Activated CD4-positive, alpha-beta T cell treated with anti-CD3 and anti-CD28 coated beads, Interleukin-2, amount 50 U/mL, for 16 hours (primary cell): Measurements from ENCODE around the gene NFRKB.
"Not testable (repeated sequence)": the region's sequence is repeated elsewhere in the genome, so short reads cannot be mapped to it uniquely, and the experiment has no call there.

Source experiments
- DNase-seq: peaks from one replicate; pipeline ENCODE4 v3.0.0-alpha.2; 2020

The NFRKB gene

DNA sequence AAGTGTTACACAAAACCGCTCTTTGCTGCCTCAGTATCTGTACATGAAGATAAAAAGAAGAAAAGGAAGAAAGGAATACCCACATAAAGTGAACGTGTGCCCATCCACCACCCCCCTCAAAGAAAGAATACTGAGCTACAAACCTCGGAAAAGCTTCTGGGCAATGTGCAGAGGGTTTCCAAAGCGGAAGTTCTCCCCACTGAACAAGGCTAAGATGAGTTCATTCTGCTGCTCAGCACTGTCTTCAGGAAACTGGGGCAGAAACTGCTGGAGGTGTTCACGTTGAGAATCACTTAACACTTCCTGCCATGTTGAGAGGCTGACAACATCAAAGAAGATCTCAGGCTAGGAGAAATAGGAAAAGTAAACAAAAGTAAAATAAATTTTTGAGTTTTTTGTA is 6.9 kb downstream of the NFRKB start:
- DNase-seq: peak; percentile 50

DNA sequence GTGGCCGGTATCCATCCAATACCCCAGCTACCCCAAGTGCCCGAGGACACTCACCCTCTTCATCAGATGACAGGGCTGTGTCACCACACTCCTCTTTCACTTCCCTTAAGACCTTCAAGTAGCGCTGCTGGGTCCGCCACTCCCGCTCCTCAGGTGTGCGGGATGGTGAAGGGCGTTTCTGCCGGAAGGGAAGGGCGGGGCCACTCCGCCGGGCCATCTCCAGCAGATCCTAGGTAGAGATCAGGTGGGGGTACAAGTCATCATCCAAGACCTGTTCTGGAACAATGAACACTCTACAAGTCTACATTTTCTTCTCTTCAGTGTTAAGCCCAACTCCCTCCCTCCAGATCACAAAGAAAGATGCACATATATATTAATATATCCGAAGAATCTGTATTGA is 10.0 kb downstream of the NFRKB start:
- DNase-seq: no peak

DNA sequence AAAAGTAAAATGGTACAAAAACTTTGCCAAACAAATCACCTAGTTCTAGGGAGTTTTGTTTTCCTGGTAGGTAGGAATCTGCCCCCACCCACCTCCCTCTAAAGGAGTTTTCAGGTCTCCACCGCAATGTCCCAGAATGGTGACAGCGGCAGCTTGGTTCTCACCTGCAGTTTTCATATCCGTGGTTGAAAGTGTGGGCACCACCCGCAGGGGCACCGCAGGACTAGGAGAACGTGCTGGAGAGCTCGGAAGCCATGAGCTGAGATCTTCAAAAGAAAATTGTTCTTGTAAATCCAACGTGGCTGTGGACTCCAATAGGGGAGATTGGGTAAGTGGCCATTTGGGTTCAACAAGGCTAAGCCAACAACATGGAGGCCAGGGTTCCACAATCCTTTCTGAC is 10.8 kb downstream of the NFRKB start:
- no peak for DNase-seq

DNA sequence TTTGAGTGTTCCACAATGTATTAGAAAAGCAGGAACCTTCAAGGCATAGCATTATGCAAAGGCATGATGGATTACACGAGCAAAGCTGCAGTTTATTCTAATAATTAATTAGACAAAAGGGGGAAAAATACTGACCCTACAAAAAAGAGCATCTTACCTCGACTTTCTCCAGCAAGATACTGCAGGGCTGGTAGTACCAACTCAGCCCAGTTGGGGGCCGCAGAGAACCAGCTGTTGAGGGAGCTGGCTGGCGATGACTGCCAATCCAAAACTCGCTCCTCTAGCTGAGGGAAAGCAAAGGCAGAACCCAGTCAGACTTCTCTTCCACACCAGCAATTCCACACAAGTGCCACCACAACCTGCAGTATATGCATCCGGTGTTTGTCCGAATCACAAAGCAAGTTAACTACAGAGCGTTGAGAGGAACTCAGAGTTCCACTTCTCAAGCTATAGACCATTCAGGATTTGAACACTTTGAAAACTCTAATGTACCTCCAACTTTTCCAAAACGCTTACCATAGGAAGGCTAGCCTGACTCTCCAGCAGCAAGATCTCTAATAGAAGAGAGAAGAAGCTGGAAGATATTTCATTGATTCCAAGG is 13.7 kb downstream of the NFRKB start:
- DNase-seq: peak; percentile 28

DNA sequence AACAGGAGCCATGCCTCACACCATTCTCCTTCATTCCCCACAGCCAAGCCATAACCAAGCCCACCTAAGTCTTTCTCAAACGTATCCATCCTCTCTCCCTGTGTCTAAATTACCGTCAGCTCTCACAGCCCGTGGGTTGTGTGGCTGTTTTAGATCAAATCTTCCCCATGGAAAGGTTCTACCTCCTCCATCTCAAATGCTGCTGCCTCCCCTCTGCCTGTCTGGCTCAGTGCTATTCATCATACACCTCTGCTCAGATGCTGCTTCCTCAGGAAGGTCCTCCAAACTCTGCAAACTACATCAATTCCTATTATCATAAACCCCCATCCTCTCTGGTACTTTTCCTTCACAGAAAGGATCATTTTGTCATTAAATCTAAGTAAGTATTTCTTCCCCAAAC is 15.1 kb downstream of the NFRKB start:
- no peak for DNase-seq

DNA sequence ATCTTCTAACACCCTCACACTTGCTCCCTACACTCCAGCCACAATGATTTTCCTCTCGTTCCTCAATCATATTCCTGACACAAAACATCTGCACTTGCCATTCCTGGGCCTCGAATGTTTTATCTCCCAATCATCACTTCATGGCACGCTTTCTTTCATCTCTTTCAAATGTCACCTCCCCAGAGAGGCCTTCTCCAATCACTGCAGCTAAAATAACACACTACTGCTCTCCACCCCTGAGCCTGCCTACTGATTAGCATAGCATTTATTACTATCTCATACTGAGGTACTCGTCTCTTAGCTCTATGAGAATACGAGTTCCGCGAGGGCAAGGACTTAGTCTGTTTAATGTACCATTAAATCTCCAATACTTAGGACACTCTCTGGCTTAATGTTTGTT is 23.5 kb downstream of the NFRKB start:
- no peak for DNase-seq

DNA sequence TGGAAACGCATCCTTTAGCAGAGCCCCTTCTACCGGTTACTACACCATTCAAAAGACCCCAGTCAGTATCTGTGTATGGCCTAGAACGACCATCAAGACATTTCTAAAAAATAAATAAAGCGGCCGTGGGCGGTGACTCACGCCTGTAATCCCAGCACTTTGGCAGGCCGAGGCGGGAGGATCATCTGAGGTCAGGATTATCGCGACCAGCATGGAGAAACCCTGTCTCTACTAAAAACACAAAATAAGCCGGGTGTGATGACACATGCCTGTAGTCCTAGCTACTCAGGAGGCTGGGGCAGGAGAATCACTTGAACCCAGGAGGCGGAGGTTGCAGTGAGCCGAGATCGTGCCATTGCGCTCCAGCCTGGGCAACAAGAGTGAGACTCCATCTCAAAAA is 26.8 kb downstream of the NFRKB start:
- DNase-seq: not testable (repeated sequence)

DNA sequence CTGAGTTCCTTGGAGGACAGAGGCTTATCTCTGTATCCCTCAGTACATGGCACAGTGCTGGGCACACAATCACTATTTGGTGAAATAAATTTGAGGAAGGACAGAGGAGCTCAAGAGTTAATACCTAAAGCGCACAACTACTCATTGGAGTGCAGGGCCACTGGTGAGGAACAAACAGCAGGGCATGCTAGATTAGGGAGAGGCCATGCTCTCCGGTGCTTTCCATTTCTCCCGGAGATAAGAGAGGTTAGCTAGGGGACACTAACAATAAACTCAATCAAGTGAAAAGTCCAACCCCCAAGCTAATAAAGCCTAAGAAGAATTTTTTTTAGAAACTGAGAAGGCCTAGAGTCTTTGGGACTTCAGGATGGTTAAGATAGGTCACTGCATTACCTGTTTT is 29.1 kb downstream of the NFRKB start:
- no peak for DNase-seq

DNA sequence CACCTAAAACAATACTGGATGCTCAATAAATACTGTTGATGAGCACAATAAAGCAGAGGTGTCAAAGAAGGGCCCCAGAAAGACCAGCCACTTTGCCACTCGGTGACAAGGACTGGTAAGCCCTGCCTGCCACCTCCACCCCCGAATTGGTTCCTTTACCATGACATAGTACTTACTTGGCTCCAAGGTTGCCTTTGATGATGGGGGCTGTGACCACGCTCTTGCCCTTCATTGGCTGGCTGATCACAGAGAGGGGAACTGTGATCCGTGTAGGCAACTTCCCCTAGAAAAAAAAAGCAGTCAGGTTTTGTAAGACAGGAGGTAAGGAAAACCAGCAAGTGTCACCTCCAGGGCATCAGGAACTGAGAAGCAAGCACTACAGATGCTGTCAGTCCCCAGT is 29.7 kb downstream of the NFRKB start:
- DNase-seq: no peak

DNA sequence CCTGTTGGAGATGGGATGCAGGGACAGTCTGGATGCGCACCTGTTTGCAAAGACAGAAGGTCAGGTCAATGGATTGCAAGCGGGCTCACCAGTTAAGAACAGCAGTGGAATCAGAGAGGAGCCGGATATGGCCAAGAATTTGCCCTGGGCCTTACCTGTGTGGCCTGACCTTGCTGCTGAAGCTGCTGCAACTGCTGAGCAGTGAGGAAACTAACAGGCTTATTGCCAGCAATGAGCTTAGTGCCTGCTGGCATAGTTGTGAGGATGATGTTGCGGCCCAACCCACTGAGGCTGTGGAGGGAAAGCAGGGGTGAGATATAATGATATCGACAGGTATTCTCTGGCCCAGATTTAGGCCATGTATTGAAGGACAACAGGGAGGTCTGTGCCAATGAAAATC is 30.6 kb downstream of the NFRKB start:
- DNase-seq: no peak

DNA sequence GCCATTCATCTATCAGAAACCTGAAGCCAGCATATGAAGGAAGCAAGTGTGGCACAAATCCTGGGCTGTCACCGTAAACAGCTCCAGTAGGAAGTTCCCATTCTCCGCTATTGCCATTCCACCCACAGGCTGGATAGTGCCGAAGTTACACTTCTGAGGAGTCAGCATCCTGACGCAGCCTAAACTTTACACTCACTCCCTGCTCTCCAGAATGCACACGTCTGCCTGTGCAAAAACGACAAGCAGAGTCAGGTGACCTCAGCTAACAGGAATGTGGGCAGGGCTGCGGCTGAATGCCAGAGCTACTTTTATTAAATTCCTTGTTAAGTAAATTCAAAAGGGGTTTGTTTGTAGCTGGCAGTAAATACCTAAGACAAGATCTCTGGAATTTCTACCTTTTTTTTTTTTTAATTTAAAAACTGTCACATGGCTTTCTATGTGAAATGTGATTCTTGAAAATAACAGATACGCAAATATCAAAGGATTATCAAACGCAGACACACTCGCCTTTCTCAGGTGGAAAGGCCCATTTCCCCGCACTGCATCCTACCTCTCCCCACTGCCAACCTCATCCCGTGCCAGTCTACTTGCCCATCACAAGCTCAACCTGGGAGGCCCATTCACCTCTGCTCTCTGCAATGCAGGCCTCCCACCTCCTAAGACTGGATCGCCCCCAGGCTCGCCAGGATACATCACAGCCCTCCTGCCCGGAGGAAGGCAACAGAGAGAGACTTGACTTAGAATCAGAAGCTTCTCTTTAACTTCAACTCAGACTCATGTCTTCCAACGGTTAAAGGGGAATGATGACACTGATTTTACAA is 33.5 kb downstream of the NFRKB start:
- DNase-seq: no peak

DNA sequence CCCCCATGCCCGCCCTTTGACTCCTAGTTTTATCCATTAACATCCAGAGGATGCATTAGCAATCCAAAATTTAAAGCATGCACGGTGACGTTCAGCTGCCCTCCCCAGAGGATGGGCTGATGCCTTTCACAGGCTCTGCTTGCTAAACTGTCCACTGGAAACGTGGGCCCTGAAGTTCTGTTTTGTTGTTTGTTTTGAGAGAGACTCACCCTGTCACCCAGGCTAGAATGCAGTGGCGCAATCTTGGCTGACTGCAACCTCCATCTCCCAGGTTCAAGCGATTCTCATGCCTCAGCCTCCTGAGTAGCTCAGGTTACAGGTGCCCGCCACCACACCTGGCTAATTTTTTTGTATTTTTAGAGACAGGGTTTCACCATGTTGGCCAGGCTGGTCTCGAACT is 39.3 kb downstream of the NFRKB start:
- DNase-seq: no peak

DNA sequence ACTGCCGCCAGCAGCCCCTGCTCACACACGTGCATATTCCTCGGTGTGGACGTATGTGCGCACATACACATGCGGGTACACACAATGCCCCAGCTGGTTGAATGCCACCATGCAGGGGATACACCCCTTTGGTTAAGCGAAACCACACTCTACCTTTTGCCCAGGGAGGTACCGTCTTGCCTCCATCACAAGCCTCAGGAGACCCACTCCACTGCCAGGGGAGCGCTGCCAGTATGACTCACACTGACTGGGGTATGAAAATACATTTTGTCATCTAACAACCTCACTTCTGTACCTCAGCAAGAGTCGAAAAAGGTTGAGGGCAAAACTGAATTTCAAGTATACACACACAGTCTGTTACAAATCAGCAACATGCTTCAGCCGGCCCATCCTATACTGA is 40.3 kb downstream of the NFRKB start:
- no peak for DNase-seq

DNA sequence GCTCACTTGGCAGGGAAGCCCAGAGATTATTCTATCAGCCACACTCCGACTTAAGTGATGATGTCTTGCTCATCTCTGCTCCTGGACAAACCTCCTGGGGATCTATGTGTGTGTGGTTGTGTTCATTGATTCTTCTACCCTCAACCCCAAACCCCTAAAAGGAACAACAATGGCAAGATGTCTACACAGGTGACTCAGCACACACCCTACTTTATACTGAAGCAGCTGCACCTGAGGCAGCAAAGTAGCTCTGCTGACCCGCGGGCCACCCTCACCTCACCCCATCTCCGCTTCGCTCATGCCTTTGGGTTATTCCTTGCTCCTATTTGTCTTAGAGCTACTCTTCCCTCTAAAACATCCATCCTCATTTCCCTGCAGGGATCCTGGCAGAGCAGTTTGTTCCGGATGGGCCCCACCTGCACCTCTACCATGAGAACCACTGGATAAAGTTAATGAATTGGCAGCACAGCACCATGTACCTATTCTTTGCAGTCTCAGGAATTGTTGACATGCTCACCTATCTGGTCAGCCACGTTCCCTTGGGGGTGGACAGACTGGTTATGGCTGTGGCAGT is 41.1 kb downstream of the NFRKB start:
- no peak for DNase-seq

DNA sequence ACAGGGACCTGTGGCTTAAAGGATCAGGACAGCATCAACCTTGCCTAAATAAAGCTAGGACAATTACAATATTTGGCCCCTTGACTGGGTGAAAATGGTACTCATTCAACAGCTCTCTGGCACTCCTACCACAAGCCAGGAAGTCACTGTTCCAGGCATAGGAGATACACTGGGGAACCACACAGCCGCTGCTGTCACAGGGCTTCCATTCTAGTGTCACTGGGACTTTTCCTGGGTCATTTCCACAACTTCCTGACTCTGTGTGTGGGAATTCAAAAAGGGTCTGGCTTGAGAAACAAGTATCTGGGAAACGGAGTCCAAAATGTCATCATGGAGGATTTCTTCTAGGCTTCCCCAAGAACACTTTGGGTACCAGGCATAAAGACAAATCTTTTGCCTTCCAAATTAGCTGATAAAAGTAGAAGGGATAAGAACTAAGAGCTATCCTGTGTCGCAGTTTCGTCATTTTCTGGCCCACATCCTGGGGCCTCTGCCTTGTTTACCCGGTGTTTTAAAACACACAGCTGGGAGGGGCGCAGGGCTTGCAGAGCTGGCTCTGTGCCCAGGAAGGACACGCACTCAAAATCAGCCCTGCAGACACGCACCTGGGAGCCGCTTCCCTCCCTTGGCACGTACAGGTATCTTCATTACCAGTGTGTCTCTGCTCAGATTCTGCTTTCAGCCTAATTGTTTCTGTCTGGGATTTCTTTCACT is 41.7 kb downstream of the NFRKB start:
- peak; percentile 32 for DNase-seq

DNA sequence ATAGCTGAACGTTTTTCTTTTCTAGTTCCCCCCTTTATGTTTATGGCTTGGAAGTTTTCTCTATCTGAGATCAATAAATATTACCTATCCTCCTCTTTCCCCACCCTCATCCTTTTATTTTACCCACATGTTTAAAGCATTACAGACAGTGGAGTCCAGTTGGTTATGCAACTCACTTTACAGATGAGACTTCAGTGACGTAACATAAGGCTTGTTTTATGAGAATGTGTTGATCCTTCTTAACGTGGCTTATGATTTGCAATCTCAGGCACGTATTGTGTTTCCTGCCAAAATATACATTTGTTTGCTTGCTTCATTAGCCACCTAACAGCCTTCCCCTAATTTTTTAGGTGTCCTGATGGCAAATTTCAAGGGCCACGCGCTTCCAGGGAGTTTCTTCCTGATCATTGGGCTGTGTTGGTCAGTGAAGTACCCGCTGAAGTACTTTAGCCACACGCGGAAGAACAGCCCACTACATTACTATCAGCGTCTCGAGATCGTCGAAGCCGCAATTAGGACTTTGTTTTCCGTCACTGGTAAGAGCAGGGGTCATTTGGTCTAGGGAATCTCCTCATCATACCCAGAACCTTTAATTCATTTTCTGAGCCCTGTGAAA is 43.1 kb downstream of the NFRKB start:
- no peak for DNase-seq

DNA sequence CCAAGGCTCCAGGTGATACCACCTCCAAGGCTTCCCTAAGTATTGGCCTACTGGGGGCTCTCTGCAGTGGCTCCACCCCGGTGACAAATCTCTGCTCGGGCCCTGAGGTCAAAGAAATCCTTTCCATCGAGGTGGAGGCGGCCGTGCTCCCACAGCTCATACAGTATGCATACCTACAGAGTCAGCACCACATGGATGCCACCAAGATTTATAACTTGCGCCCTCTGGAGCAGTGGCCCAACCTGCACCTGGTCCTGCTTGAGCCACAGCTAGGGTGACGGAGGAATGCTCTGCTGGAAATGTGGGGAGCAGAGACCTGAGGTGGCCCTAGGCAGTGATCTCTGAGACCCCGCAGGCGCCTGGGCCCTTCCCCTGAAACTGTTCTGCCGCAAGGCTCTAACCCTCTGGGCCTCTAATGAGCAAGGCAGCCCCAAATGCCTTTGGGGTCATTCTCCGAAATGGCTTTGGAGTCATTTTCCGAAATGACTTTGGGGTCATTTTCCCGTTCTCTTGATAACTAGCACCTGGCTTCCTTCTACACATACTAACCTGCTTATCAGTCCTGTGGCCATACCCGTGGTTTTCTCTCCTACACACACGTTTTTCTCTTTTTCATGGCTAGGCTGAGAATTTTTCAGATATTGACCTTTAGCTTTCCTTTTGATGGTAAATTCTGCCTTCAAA is 45.8 kb downstream of the NFRKB start:
- DNase-seq: no peak

DNA sequence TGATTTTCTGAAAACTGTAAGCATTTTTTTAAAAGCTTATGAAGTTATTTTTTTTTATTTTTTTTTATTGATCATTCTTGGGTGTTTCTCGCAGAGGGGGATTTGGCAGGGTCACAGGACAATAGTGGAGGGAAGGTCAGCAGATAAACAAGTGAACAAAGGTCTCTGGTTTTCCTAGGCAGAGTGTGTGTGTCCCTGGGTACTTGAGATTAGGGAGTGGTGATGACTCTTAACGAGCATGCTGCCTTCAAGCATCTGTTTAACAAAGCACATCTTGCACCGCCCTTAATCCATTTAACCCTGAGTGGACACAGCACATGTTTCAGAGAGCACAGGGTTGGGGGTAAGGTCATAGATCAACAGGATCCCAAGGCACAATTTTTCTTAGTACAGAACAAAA is 48.0 kb downstream of the NFRKB start:
- DNase-seq: not testable (repeated sequence)

DNA sequence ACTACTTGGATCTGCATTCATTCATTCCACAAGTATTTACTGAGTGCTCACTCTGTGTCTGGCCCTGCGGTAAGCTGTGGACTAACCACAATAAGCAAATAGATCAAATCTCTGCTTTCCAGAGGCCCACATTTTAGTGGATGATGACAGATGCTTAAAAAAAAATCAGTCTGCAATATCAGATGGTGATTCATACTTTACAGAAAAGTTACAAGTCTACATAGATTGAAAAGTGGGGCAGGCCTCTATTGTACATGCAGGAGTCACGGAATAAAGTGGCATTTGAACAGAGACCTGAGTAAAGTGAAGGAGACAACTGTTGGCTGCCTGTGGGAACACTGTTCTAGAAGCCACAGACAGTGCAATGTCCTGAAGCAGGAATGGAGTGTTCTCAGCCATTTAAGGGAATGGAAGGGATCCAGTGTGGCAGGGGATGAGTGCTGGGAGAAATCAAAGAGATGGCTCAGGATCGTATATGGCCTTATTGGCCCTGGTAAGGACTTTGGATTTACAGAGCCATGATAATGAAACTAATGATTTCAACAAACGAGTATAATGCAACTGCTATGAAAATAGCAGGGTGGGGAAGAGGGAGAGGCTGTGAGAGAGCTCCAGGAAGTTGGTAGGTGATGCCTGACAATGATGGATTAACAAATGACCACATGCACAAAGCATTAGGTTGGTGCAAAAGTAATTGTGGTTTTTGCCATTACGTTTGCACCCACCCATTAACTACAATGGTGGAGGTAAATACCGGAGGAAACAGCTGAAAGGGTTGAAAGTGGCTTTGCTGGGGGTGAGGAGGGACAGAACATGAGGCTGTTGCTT is 48.7 kb downstream of the NFRKB start:
- DNase-seq: peak; percentile 58
